RKO (cell line): ENCODE results near the gene MSI2.
A peak's percentile ranks its signal among the peaks of the same experiment; 100 is the strongest.

ENCODE experiments used
- DNase-seq: peaks from one replicate; pipeline ENCODE4 v3.0.0-alpha.2; 2016; ENCODE audit warnings: low spot score

The MSI2 gene

GRCh38 chr17:57246257-57246656 lies 10.1 kb upstream of the MSI2 start:
- no peak for DNase-seq

GRCh38 chr17:57247261-57247660 lies 9.1 kb upstream of the MSI2 start:
- DNase-seq, result no peak

- no peak for DNase-seq
Measured at GRCh38 chr17:57247913-57248312, 8.4 kb upstream of the MSI2 start.

- no peak for DNase-seq
Measured at GRCh38 chr17:57249520-57249919, 6.8 kb upstream of the MSI2 start.

- DNase-seq, result no peak
Measured at GRCh38 chr17:57251211-57251787, 5.0 kb upstream of the MSI2 start.

- no peak for DNase-seq
Measured at GRCh38 chr17:57253362-57254065, 2.8 kb upstream of the MSI2 start.

- DNase-seq, result peak; percentile 21
Measured at GRCh38 chr17:57255182-57255775, 1.0 kb upstream of the MSI2 start.

GRCh38 chr17:57256708-57257112 lies 387 bp downstream of the MSI2 start:
- peak; percentile 34 for DNase-seq

GRCh38 chr17:57257195-57257894 lies 1.0 kb downstream of the MSI2 start:
- DNase-seq, result peak; percentile 36

- DNase-seq, result peak; percentile 33
Measured at GRCh38 chr17:57257895-57258851, 1.9 kb downstream of the MSI2 start.

GRCh38 chr17:57259306-57259705 lies 3.0 kb downstream of the MSI2 start:
- no peak for DNase-seq

GRCh38 chr17:57259817-57260216 lies 3.5 kb downstream of the MSI2 start:
- DNase-seq, result no peak

- no peak for DNase-seq
Measured at GRCh38 chr17:57260325-57261083, 4.2 kb downstream of the MSI2 start.

GRCh38 chr17:57261084-57261461 lies 4.8 kb downstream of the MSI2 start:
- DNase-seq, result no peak

GRCh38 chr17:57262557-57262956 lies 6.2 kb downstream of the MSI2 start:
- DNase-seq, result no peak

GRCh38 chr17:57264250-57264649 lies 7.9 kb downstream of the MSI2 start:
- DNase-seq, result no peak

GRCh38 chr17:57264776-57265175 lies 8.5 kb downstream of the MSI2 start:
- no peak for DNase-seq

GRCh38 chr17:57266902-57267311 lies 10.6 kb downstream of the MSI2 start:
- DNase-seq, result no peak

GRCh38 chr17:57268181-57268580 lies 11.9 kb downstream of the MSI2 start:
- DNase-seq, result no peak

GRCh38 chr17:57269052-57269451 lies 12.7 kb downstream of the MSI2 start:
- DNase-seq, result no peak

GRCh38 chr17:57269598-57270255 lies 13.4 kb downstream of the MSI2 start:
- no peak for DNase-seq
